NCI-H1436 (cell line): Measurements from ENCODE around the gene NDUFC1.
"Not testable (repeated sequence)": the region's sequence is repeated elsewhere in the genome, so short reads cannot be mapped to it uniquely, and the experiment has no call there.

ENCODE experiments used
- DNase-seq: peaks from one replicate; lab custom pipeline; 2025; lab: John Stamatoyannopoulos, UW

NDUFC1 gene

GRCh38 chr4:139297001-139297410, 5.3 kb downstream of the NDUFC1 start:
- no peak for DNase-seq

GRCh38 chr4:139295942-139296299, 6.4 kb downstream of the NDUFC1 start:
- no peak for DNase-seq

GRCh38 chr4:139295206-139295941, 6.9 kb downstream of the NDUFC1 start:
- DNase-seq, result peak; percentile 90

GRCh38 chr4:139286186-139286698, 16.0 kb downstream of the NDUFC1 start:
- no peak for DNase-seq

GRCh38 chr4:139282721-139283075, 19.6 kb downstream of the NDUFC1 start:
- no peak for DNase-seq

- no peak for DNase-seq
Measured at GRCh38 chr4:139282065-139282720, 20.1 kb downstream of the NDUFC1 start.

GRCh38 chr4:139279760-139280620, 22.3 kb downstream of the NDUFC1 start, which contains the start of gene MGARP:
Gene MGARP (minus strand): TSS chr4:139280225. CDS start chr4:139280158, 67 bp downstream.
- DNase-seq, result no peak

GRCh38 chr4:139278912-139279759, 23.1 kb downstream of the NDUFC1 start:
- no peak for DNase-seq

- DNase-seq, result no peak
Measured at GRCh38 chr4:139278485-139278884, 23.8 kb downstream of the NDUFC1 start.

GRCh38 chr4:139275281-139275735, 27.0 kb downstream of the NDUFC1 start:
- no peak for DNase-seq

GRCh38 chr4:139274790-139275189, 27.5 kb downstream of the NDUFC1 start:
- no peak for DNase-seq

- DNase-seq, result no peak
Measured at GRCh38 chr4:139273835-139274234, 28.4 kb downstream of the NDUFC1 start.

GRCh38 chr4:139267301-139267700, 35.0 kb downstream of the NDUFC1 start:
- no peak for DNase-seq

GRCh38 chr4:139266583-139267257, 35.6 kb downstream of the NDUFC1 start:
- DNase-seq, result no peak

GRCh38 chr4:139266208-139266582, 36.1 kb downstream of the NDUFC1 start:
- no peak for DNase-seq

GRCh38 chr4:139265654-139266053, 36.6 kb downstream of the NDUFC1 start:
- no peak for DNase-seq

- no peak for DNase-seq
Measured at GRCh38 chr4:139256349-139256748, 45.9 kb downstream of the NDUFC1 start.

GRCh38 chr4:139255581-139255980, 46.7 kb downstream of the NDUFC1 start:
- DNase-seq, result not testable (repeated sequence)

- DNase-seq, result no peak
Measured at GRCh38 chr4:139253713-139254112, 48.6 kb downstream of the NDUFC1 start.

GRCh38 chr4:139253046-139253445, 49.2 kb downstream of the NDUFC1 start:
- no peak for DNase-seq

GRCh38 chr4:139247700-139248238, 54.5 kb downstream of the NDUFC1 start:
- DNase-seq, result no peak
